ENCODE measurements around the gene SPSB4.

GRCh38 chr3:141093397-141093796 is 42.2 kb downstream of the SPSB4 start:
- no peak for TF ChIP-seq SIN3A (IDR thresholded peaks at IDR 0.05; ENCODE audit: borderline replicate concordance, low read depth, low read length)
- no peak for TF ChIP-seq ZNF251 (CRISPR knock-in tag; IDR thresholded peaks at IDR 0.05)
- TF ChIP-seq CBX5 (CRISPR knock-in tag; IDR thresholded peaks at IDR 0.05; ENCODE audit: borderline replicate concordance) = no peak
- no peak for TF ChIP-seq ATF3 (CRISPR knock-in tag; IDR thresholded peaks at IDR 0.05)
- TF ChIP-seq FOSL1 (CRISPR knock-in tag; IDR thresholded peaks at IDR 0.05; ENCODE audit: borderline replicate concordance) = no peak
- TF ChIP-seq CTCF (CRISPR knock-in tag; IDR thresholded peaks at IDR 0.05) = no peak
- TF ChIP-seq HDAC2 (CRISPR knock-in tag; IDR thresholded peaks at IDR 0.05) = no peak
- no peak for TF ChIP-seq ZNF747 (CRISPR knock-in tag; IDR thresholded peaks at IDR 0.05; ENCODE audit: borderline replicate concordance)
- TF ChIP-seq EP300 (IDR thresholded peaks at IDR 0.05; ENCODE audit: low read depth in 2 of 2, low read length in 2 of 2) = no peak
- no peak for TF ChIP-seq EP300 (CRISPR knock-in tag; IDR thresholded peaks at IDR 0.05; ENCODE audit: borderline replicate concordance)
- no peak for TF ChIP-seq ZNF101 (CRISPR knock-in tag; IDR thresholded peaks at IDR 0.05; ENCODE audit: borderline replicate concordance, low read depth)
